ENCODE measurements around the gene NKX1-2. TPM values are rescaled to one million over a fixed set of nuclear protein-coding genes. Genes with fewer than 3 reads are reported as not detected.

NKX1-2 gene
- total RNA-seq, 1 experiment from 2014 or later = 57.7 TPM

- no peak for DNase-seq (ENCODE audit: low spot score)
- ChIA-PET CTCF (interaction anchor here (1.2 to 2.2 kb wide), 3 partner anchors 11 to 27 kb away, joined by 3 to 10 read pairs (median 7); no protein-coding TSS in a partner anchor), POLR2A (interaction anchor here (0.6 kb wide), 1 partner anchor 11 kb away, joined by 4 read pairs; no protein-coding TSS in a partner anchor)
- H3K4me3 Mint-ChIP-seq = no peak overlapping the region
- no peaks in the 10 kb centered on the region for H3K9me3 Mint-ChIP-seq
- ATAC-seq = no peak
- H3K27me3 Mint-ChIP-seq (ENCODE audit: low read depth) = no peaks in the 10 kb centered on the region
- peaks cover 23% of the 10 kb centered on the region for H3K36me3 Mint-ChIP-seq
- no peak overlapping the region for H3K27ac Mint-ChIP-seq
- TF ChIP-seq FOXJ3 (CRISPR knock-in tag; IDR thresholded peaks at IDR 0.05; ENCODE audit: borderline replicate concordance) (no peak), ESRRA (CRISPR knock-in tag; IDR thresholded peaks at IDR 0.05; ENCODE audit: borderline replicate concordance) (no peak), ARID4B (CRISPR knock-in tag; IDR thresholded peaks at IDR 0.05; ENCODE audit: borderline replicate concordance) (no peak), NFE2L1 (CRISPR knock-in tag; IDR thresholded peaks at IDR 0.05) (no peak)
- H3K4me1 Mint-ChIP-seq = peaks cover 30% of the 10 kb centered on the region
Observed at GRCh38 chr10:124414076-124414475, 35.8 kb downstream of the NKX1-2 start.

- H3K4me1 Mint-ChIP-seq = peaks cover 4% of the 10 kb centered on the region; the same call in 1 of the 2 replicates
- no peak for ATAC-seq
- CTCF ChIA-PET = no interaction called here
- peaks cover 48% of the 10 kb centered on the region for H3K36me3 Mint-ChIP-seq
- H3K27me3 Mint-ChIP-seq (ENCODE audit: low read depth) = no peaks in the 10 kb centered on the region
- no peaks in the 10 kb centered on the region for H3K9me3 Mint-ChIP-seq
- POLR2A ChIA-PET = no interaction called here
- no peak for DNase-seq (ENCODE audit: low spot score)
- H3K4me3 Mint-ChIP-seq = no peak overlapping the region
- no peak overlapping the region for H3K27ac Mint-ChIP-seq
- TF ChIP-seq SP1 (CRISPR knock-in tag; conservative IDR thresholded peaks at IDR 0.05) = no peak
- TF ChIP-seq KAT7 (CRISPR knock-in tag; IDR thresholded peaks at IDR 0.05; ENCODE audit: borderline replicate concordance) = no peak
- no peak for TF ChIP-seq MLX (CRISPR knock-in tag; IDR thresholded peaks at IDR 0.05)
- no peak for TF ChIP-seq NFYB (CRISPR knock-in tag; conservative IDR thresholded peaks at IDR 0.05; ENCODE audit: low read depth)
- TF ChIP-seq TEAD1 (CRISPR knock-in tag; IDR thresholded peaks at IDR 0.05) = no peak
- no peak for TF ChIP-seq FOXP4 (CRISPR knock-in tag; IDR thresholded peaks at IDR 0.05)
- no peak for TF ChIP-seq ATF6 (CRISPR knock-in tag; IDR thresholded peaks at IDR 0.05)
- TF ChIP-seq HMGA2 (CRISPR knock-in tag; IDR thresholded peaks at IDR 0.05) = no peak
- no peak for TF ChIP-seq ESRRA (CRISPR knock-in tag; IDR thresholded peaks at IDR 0.05; ENCODE audit: borderline replicate concordance)
- no peak for TF ChIP-seq ZSCAN18 (CRISPR knock-in tag; IDR thresholded peaks at IDR 0.05)
- TF ChIP-seq ATF3 (CRISPR knock-in tag; conservative IDR thresholded peaks at IDR 0.05) = no peak
- no peak for TF ChIP-seq ZBTB21 (CRISPR knock-in tag; IDR thresholded peaks at IDR 0.05; ENCODE audit: borderline replicate concordance)
- no peak for TF ChIP-seq PREB (CRISPR knock-in tag; IDR thresholded peaks at IDR 0.05; ENCODE audit: borderline replicate concordance)
- TF ChIP-seq TCF7 (CRISPR knock-in tag; IDR thresholded peaks at IDR 0.05; ENCODE audit: low read depth) = no peak
- no peak for TF ChIP-seq ZNF281 (CRISPR knock-in tag; IDR thresholded peaks at IDR 0.05)
- no peak for TF ChIP-seq FOXP1 (CRISPR knock-in tag; IDR thresholded peaks at IDR 0.05; ENCODE audit: borderline replicate concordance)
- TF ChIP-seq NR1H2 (CRISPR knock-in tag; IDR thresholded peaks at IDR 0.05) = no peak
Observed at GRCh38 chr10:124409696-124410095, 40.1 kb downstream of the NKX1-2 start.
